Measurements from ENCODE around the gene PDPN. TPM values are rescaled to one million over a fixed set of nuclear protein-coding genes. Genes with fewer than 3 reads are reported as not detected.
"Not testable (repeated sequence)": the region's sequence is repeated elsewhere in the genome, so short reads cannot be mapped to it uniquely, and the experiment has no call there.

The PDPN gene
- total and polyA plus RNA-seq, 2 donors = 5.4 to 11.8 TPM

DNA sequence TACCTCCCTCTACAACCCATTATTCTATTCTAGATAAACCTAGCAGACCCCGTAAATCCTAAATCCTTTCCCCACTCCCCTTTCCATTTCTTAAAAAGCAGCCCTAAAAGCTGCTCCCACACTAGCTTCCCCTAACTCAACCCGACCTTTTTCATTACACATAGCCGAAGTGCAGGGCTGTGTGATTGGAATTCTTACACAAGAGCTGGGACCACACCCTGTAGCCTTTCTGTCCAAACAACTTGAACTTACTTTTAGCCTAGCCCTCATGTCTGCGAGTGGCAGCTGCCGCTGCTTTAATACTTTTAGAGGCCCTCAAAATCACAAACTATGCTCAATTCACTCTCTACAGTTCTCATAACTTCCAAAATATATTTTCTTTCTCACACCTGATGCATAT is 19.6 kb upstream of the PDPN start:
- H3K36me3 ChIP-seq (ENCODE audit: control insufficient read depth in 2 of 2, insufficient read depth in 2 of 2, low read length in 1 of 2) = no peaks in the 10 kb centered on the region
- H3K27ac ChIP-seq (ENCODE audit: low read depth in 1 of 2, low read length in 1 of 2) = no peak overlapping the region
- H3K9me3 ChIP-seq (ENCODE audit: control insufficient read depth in 2 of 2, insufficient read depth in 1 of 2, low read length in 1 of 2) = no peaks in the 10 kb centered on the region
- H3K27me3 ChIP-seq (ENCODE audit: control insufficient read depth in 2 of 2, insufficient read depth in 1 of 2, low read length in 1 of 2) = no peaks in the 10 kb centered on the region
- H3K4me3 ChIP-seq (ENCODE audit: low read length in 2 of 2) = no peak overlapping the region
- 96% methylated on average over 5 of the region's 5 CpGs for WGBS
- no peaks in the 10 kb centered on the region for H3K4me1 ChIP-seq (ENCODE audit: control insufficient read depth in 2 of 2, insufficient read depth in 2 of 2, low read length in 2 of 2)
- no peak for DNase-seq (ENCODE audit: low read depth in 6 of 9, low spot score in 9 of 9)

DNA sequence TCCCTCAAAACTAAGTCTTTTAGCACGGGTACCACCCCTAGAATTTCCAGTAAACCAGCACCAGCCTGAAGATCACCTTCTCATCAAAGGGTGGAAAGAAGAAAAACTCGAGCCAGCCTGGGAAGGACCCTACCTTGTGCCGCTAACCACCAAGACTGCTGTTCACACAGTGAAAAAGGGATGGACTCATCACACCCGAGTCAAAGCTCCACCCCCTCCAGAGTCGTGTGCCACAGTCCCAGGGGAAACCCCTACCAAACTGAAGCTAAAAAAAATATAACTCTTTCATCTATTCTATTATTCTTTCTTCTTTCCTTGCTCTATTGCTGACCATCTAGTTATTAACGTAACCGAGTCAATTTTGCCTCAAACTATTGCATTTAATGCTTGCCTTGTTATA is 13.2 kb upstream of the PDPN start:
- not testable (repeated sequence) for H3K4me1 ChIP-seq (ENCODE audit: control insufficient read depth in 2 of 2, insufficient read depth in 2 of 2, low read length in 2 of 2); H3K9me3 ChIP-seq (ENCODE audit: control insufficient read depth in 2 of 2, insufficient read depth in 1 of 2, low read length in 1 of 2); H3K27me3 ChIP-seq (ENCODE audit: control insufficient read depth in 2 of 2, insufficient read depth in 1 of 2, low read length in 1 of 2); H3K27ac ChIP-seq (ENCODE audit: low read depth in 1 of 2, low read length in 1 of 2); H3K36me3 ChIP-seq (ENCODE audit: control insufficient read depth in 2 of 2, insufficient read depth in 2 of 2, low read length in 1 of 2); DNase-seq (ENCODE audit: low read depth in 6 of 9, low spot score in 9 of 9); H3K4me3 ChIP-seq (ENCODE audit: low read length in 2 of 2)
- 62% methylated on average over 7 of the region's 7 CpGs for WGBS

DNA sequence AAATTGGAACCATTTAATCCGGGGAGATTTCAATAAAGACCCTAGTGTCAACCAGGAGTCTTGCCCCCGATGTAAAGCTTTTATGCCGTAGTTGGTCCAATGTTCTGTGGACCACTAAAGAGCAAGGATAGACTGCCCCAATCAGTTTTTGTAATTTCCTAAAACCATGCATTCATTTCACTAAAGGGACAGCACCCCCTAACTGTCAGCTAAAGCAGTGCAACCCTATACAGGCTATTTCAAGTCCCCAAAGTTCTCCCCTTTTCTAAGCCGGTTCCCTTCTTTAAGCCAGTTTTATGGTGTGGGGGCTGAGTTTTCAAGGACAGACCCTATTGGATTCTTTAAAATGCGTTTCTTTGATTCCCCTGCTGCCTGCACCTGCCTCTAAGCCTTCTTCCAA is 12.7 kb upstream of the PDPN start:
- 62% methylated on average over 5 of the region's 5 CpGs for WGBS
- H3K4me1 ChIP-seq (ENCODE audit: control insufficient read depth in 2 of 2, insufficient read depth in 2 of 2, low read length in 2 of 2) = no peaks in the 10 kb centered on the region
- no peaks in the 10 kb centered on the region for H3K27me3 ChIP-seq (ENCODE audit: control insufficient read depth in 2 of 2, insufficient read depth in 1 of 2, low read length in 1 of 2)

DNA sequence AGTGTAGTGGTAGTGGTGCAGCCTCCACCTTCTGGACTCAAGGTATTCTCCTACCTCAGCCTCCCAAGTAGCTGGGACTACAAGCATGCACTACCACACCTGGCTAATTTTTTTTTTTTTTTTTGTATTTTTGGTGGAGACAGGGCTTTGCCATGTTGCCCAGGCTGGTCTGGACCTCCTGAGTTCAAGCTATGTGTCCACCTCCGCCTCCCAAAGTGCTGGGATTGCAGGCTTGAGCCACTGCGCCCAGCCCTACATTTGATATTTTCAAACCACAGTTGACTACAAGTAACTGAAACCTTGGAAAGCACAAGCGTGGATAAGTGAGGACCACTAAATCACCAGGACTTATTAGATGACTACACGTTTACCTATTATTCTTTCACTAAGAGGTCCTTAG is 10.0 kb upstream of the PDPN start:
- no peak overlapping the region for H3K27ac ChIP-seq (ENCODE audit: low read depth in 1 of 2, low read length in 1 of 2)
- H3K4me1 ChIP-seq (ENCODE audit: control insufficient read depth in 2 of 2, insufficient read depth in 2 of 2, low read length in 2 of 2) = no peaks in the 10 kb centered on the region
- DNase-seq (ENCODE audit: low read depth in 6 of 9, low spot score in 9 of 9) = no peak
- H3K9me3 ChIP-seq (ENCODE audit: control insufficient read depth in 2 of 2, insufficient read depth in 1 of 2, low read length in 1 of 2) = no peaks in the 10 kb centered on the region
- WGBS = 97% methylated on average over 4 of the region's 4 CpGs
- H3K4me3 ChIP-seq (ENCODE audit: low read length in 2 of 2) = no peak overlapping the region
- H3K27me3 ChIP-seq (ENCODE audit: control insufficient read depth in 2 of 2, insufficient read depth in 1 of 2, low read length in 1 of 2) = no peaks in the 10 kb centered on the region
- no peaks in the 10 kb centered on the region for H3K36me3 ChIP-seq (ENCODE audit: control insufficient read depth in 2 of 2, insufficient read depth in 2 of 2, low read length in 1 of 2)

More for the DNA sequence above, 12.7 kb upstream of the PDPN start:
- no peaks in the 10 kb centered on the region for H3K9me3 ChIP-seq (ENCODE audit: control insufficient read depth in 2 of 2, insufficient read depth in 1 of 2, low read length in 1 of 2)
- H3K36me3 ChIP-seq (ENCODE audit: control insufficient read depth in 2 of 2, insufficient read depth in 2 of 2, low read length in 1 of 2) = no peaks in the 10 kb centered on the region
- H3K27ac ChIP-seq (ENCODE audit: low read depth in 1 of 2, low read length in 1 of 2) = no peak overlapping the region
- no peak overlapping the region for H3K4me3 ChIP-seq (ENCODE audit: low read length in 2 of 2)
- peak in 3 of 9 donors; percentile 7 to 21 (median 9) for DNase-seq (ENCODE audit: low read depth in 6 of 9, low spot score in 9 of 9)

DNA sequence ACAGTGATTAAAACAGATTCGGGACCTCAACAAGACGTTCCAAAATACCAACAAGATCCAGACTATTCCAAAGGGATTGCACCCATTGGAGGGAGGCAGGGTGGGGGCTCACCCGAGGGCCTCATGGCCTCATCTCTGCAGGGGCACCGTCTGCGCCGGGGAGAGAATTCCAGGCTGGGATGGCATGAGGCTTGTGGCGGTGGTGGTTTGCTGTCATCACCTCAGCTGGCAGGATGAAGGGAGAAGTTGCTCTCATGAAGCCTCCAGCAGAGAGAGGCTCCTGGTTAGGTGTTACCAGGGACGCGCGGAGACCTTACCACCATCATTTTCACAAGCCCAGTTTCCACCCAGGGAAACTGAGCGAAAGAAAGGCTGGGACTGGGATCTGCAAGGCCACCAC is 6.7 kb upstream of the PDPN start:
- no peaks in the 10 kb centered on the region for H3K36me3 ChIP-seq (ENCODE audit: control insufficient read depth in 2 of 2, insufficient read depth in 2 of 2, low read length in 1 of 2)
- no peak for DNase-seq (ENCODE audit: low read depth in 6 of 9, low spot score in 9 of 9)
- peaks cover 12 to 13% of the 10 kb centered on the region in 2 donors for H3K27me3 ChIP-seq (ENCODE audit: control insufficient read depth in 2 of 2, insufficient read depth in 1 of 2, low read length in 1 of 2)
- H3K4me1 ChIP-seq (ENCODE audit: control insufficient read depth in 2 of 2, insufficient read depth in 2 of 2, low read length in 2 of 2) = no peaks in the 10 kb centered on the region
- H3K9me3 ChIP-seq (ENCODE audit: control insufficient read depth in 2 of 2, insufficient read depth in 1 of 2, low read length in 1 of 2) = no peaks in the 10 kb centered on the region
- no peak overlapping the region for H3K4me3 ChIP-seq (ENCODE audit: low read length in 2 of 2)
- 92% methylated on average over 11 of the region's 11 CpGs for WGBS
- no peak overlapping the region for H3K27ac ChIP-seq (ENCODE audit: low read depth in 1 of 2, low read length in 1 of 2)

DNA sequence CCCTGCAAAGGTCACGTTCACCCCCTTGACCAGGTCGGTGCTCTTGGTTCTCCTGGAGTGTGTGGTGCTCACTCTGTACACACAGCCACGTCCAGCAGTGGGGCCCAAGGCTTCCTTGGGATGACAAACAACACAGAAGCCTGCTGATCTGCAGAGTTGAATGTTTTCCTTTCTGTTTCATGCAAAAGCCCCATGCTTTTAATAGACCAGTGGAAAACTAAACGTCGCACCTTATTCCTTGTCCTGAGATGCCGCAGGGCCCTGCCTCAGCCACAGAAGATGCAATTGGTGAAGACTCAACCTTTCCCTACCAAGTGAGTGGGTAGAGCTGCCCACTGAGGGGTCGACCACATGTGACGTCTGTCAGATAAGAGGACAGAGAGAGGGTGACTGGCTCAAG is 5.8 kb upstream of the PDPN start:
- WGBS = 87% methylated on average over 8 of the region's 8 CpGs
- Histone ChIP-seq H3K4me1 (ENCODE audit: control insufficient read depth in 2 of 2, insufficient read depth in 2 of 2, low read length in 2 of 2) (no peaks in the 10 kb centered on the region), H3K27me3 (ENCODE audit: control insufficient read depth in 2 of 2, insufficient read depth in 1 of 2, low read length in 1 of 2) (peaks cover 21 to 22% of the 10 kb centered on the region in 2 donors), H3K4me3 (ENCODE audit: low read length in 2 of 2) (no peak overlapping the region), H3K27ac (ENCODE audit: low read depth in 1 of 2, low read length in 1 of 2) (no peak overlapping the region), H3K36me3 (ENCODE audit: control insufficient read depth in 2 of 2, insufficient read depth in 2 of 2, low read length in 1 of 2) (no peaks in the 10 kb centered on the region), H3K9me3 (ENCODE audit: control insufficient read depth in 2 of 2, insufficient read depth in 1 of 2, low read length in 1 of 2) (no peaks in the 10 kb centered on the region)
- DNase-seq (ENCODE audit: low read depth in 6 of 9, low spot score in 9 of 9) = no peak

DNA sequence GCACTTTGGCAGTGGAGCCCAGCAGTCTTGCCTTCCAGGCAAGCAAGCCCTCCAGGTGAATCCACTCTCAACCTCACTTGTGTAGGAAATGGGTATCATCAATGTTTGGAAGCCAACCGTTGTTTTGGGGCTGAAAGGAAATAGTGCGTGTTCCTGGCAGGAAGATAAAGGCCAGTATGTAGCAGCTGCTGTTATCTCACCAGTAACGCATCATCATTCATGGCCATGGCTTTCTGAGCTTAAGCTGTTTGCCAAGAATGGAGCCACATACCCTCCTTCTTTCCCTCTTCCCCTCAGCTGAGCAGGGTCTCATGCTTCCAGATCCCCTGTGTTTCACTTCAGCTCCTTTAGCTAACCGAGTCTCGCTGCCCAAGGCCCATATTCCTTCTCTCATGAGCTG is 2.2 kb upstream of the PDPN start:
- Histone ChIP-seq H3K27ac (ENCODE audit: low read depth in 1 of 2, low read length in 1 of 2) (no peak overlapping the region), H3K27me3 (ENCODE audit: control insufficient read depth in 2 of 2, insufficient read depth in 1 of 2, low read length in 1 of 2) (peaks cover 56 to 58% of the 10 kb centered on the region in 2 donors), H3K36me3 (ENCODE audit: control insufficient read depth in 2 of 2, insufficient read depth in 2 of 2, low read length in 1 of 2) (no peaks in the 10 kb centered on the region), H3K4me1 (ENCODE audit: control insufficient read depth in 2 of 2, insufficient read depth in 2 of 2, low read length in 2 of 2) (peaks cover 0 to 4% of the 10 kb centered on the region in 2 donors), H3K4me3 (ENCODE audit: low read length in 2 of 2) (no peak overlapping the region), H3K9me3 (ENCODE audit: control insufficient read depth in 2 of 2, insufficient read depth in 1 of 2, low read length in 1 of 2) (no peaks in the 10 kb centered on the region)
- WGBS = 81% methylated on average over 5 of the region's 5 CpGs
- no peak for DNase-seq (ENCODE audit: low read depth in 6 of 9, low spot score in 9 of 9)

DNA sequence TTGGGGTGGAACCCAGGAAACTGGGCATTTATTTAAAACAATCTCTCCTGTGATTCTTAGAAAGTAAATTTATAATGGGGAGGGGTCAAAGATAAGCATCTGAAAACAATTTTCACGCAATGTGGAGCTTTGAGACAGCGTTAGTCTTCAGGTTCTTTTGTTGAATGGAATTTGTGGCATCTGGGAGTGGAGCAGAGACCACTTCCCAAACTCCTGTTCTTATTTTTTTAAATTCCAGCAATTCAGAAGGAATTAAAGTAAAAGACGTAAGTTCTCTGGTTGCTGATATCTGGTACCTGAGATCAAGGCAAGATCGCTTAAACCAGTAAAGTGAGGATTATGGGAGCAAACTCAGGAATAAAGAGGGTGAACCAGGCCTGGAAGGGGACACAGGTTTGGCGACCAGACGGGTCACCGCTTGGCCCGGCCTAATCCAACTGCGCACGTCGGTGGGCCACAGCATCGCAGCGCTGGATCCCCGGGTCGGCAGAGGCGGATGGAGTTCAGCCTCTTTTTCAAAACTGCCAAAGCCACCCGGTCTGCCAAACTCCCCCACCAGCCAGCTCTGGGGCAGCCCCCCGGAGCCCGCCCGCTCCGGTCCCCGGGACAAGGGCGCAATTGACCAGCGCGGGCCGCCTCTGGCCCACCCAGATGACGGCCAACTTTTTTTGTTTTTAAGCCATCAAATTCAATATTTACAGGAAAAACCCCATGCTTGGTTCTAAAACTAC is 754 bp upstream of the PDPN start:
- no peak overlapping the region for H3K4me3 ChIP-seq (ENCODE audit: low read length in 2 of 2)
- H3K9me3 ChIP-seq (ENCODE audit: control insufficient read depth in 2 of 2, insufficient read depth in 1 of 2, low read length in 1 of 2) = no peaks in the 10 kb centered on the region
- 29% methylated on average over 27 of the region's 27 CpGs for WGBS
- no peak overlapping the region for H3K27ac ChIP-seq (ENCODE audit: low read depth in 1 of 2, low read length in 1 of 2)
- H3K36me3 ChIP-seq (ENCODE audit: control insufficient read depth in 2 of 2, insufficient read depth in 2 of 2, low read length in 1 of 2) = no peaks in the 10 kb centered on the region
- H3K27me3 ChIP-seq (ENCODE audit: control insufficient read depth in 2 of 2, insufficient read depth in 1 of 2, low read length in 1 of 2) = peaks cover 56 to 66% of the 10 kb centered on the region in 2 donors
- H3K4me1 ChIP-seq (ENCODE audit: control insufficient read depth in 2 of 2, insufficient read depth in 2 of 2, low read length in 2 of 2) = peaks cover 0 to 4% of the 10 kb centered on the region in 2 donors
- no peak for DNase-seq (ENCODE audit: low read depth in 6 of 9, low spot score in 9 of 9)

DNA sequence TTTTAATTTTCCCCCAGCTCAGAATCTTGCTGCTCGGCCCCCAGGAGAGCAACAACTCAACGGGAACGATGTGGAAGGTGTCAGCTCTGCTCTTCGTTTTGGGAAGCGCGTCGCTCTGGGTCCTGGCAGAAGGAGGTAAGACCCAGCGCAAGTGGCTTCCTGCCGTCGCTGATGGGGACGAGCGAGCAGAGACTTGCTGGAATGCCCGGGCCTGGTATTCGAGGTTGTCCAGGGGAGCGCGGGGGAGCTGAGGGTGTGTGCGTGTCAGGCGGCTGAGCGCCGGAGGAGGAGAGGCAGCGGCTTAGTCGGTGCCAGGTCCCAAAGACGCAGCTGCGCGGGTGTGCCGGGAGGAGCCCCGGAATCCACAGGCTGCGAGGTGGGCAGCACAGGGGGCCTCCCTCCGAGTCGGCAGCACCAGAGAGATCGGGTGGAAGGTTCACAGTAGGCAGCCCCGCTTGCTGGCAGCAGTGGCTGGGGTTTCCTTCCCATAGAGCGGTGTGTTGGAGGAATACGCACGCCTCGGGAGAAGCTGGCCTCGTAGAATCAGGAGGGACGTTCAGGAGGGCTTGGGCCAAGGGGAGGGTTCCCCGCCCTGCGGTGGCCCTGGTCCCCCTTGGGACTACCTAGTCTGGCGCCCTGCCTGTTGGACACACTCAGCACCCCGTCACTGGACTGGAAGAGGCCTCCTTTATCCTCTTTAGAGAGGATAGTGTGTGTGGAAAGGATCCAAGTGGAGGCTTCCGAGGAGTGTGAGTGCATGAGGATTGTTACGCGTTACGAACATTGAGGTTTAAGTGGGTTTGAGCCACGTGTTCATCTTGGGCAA is 547 bp downstream of the PDPN start:
- H3K9me3 ChIP-seq (ENCODE audit: control insufficient read depth in 2 of 2, insufficient read depth in 1 of 2, low read length in 1 of 2) = no peaks in the 10 kb centered on the region

More for the DNA sequence above, 547 bp downstream of the PDPN start:
- peak overlapping the region; percentile 15 to 33 for H3K4me3 ChIP-seq (ENCODE audit: low read length in 2 of 2)
- H3K27me3 ChIP-seq (ENCODE audit: control insufficient read depth in 2 of 2, insufficient read depth in 1 of 2, low read length in 1 of 2) = peaks cover 56 to 69% of the 10 kb centered on the region in 2 donors
- H3K27ac ChIP-seq (ENCODE audit: low read depth in 1 of 2, low read length in 1 of 2) = peak overlapping the region; percentile 32 to 76
- no peak for DNase-seq (ENCODE audit: low read depth in 6 of 9, low spot score in 9 of 9)
- 12% methylated on average over 47 of the region's 47 CpGs for whole genome bisulfite sequencing
- no peaks in the 10 kb centered on the region for H3K36me3 ChIP-seq (ENCODE audit: control insufficient read depth in 2 of 2, insufficient read depth in 2 of 2, low read length in 1 of 2)
- H3K4me1 ChIP-seq (ENCODE audit: control insufficient read depth in 2 of 2, insufficient read depth in 2 of 2, low read length in 2 of 2) = peaks cover 0 to 4% of the 10 kb centered on the region in 2 donors
